HEK293 (cell line): ENCODE results near the gene SMIM12.

Source experiments
- CTCF ChIA-PET: fragments of 350-600 bp; formaldehyde crosslinking; extraction: SDS; loops from one replicate; lab custom pipeline; 2021; ENCODE audit warnings: antibody characterized with exemption; lab: Yijun Ruan, JAX
- POLR2A ChIA-PET: fragments of 300-600 bp; formaldehyde crosslinking; extraction: SDS; loops from one replicate; lab custom pipeline; 2020; ENCODE audit warnings: antibody characterized with exemption, inconsistent platforms; lab: Yijun Ruan, JAX
- H3K27ac ChIP-seq: fragments of 200-500 bp; sonication (Bioruptor generic); 2 replicates; pipeline ENCODE4 v1.5.1; 2014; ENCODE audit warnings: low read depth, low read length, control low read depth, inconsistent platforms; ENCODE audit errors: extremely low read depth
- H3K36me3 ChIP-seq, 2 experiments: fragments of 200-500 bp in 1 of 2; sonication (Bioruptor generic) in 1 of 2; 1 replicate in 1 of 2; 2 replicates in 1 of 2; pipeline ENCODE4 v1.5.1; 2014 to 2017; ENCODE audit warnings: inconsistent platforms in 2 of 2, low read length in 2 of 2; ENCODE audit not compliant: control insufficient read depth in 2 of 2, insufficient read depth in 1 of 2
- H3K4me1 ChIP-seq: fragments of 200-500 bp; sonication (Bioruptor generic); 2 replicates; pipeline ENCODE4 v1.5.1; 2014; ENCODE audit warnings: mild to moderate bottlenecking, low read length, inconsistent platforms; ENCODE audit not compliant: control insufficient read depth, insufficient read depth
- H3K4me3 ChIP-seq: 2 replicates; pipeline ENCODE4 v1.5.1; 2011; ENCODE audit warnings: low read depth, mild to moderate bottlenecking, control low read depth, low read length, moderate library complexity
- H3K9me3 ChIP-seq: fragments of 200-500 bp; sonication (Bioruptor generic); 2 replicates; pipeline ENCODE4 v1.5.1; 2014; ENCODE audit warnings: low read depth, low read length, inconsistent platforms; ENCODE audit not compliant: control insufficient read depth, insufficient read depth
- BCL11B ChIP-seq: fragments of 450-650 bp; formaldehyde crosslinking; IDR thresholded peaks from 2 replicates; pipeline ENCODE4 v1.5.1; 2016; ENCODE audit warnings: low read depth, missing biosample characterization, missing genetic modification characterization
- ELK4 ChIP-seq: IDR thresholded peaks from 2 replicates; pipeline ENCODE4 v1.6.1; 2011; ENCODE audit warnings: mild to moderate bottlenecking, low read depth, low read length, borderline replicate concordance
- KLF7 ChIP-seq: fragments of 450-650 bp; formaldehyde crosslinking; IDR thresholded peaks from 2 replicates; pipeline ENCODE4 v1.5.1; 2016; ENCODE audit warnings: missing biosample characterization, missing genetic modification characterization, borderline replicate concordance
- TCF7L2 ChIP-seq: IDR thresholded peaks from 2 replicates; pipeline ENCODE4 v1.6.1; 2011; ENCODE audit warnings: low read depth, mild to moderate bottlenecking, inconsistent platforms, low read length, moderate library complexity, borderline replicate concordance
- YY2 ChIP-seq: fragments of 450-650 bp; formaldehyde crosslinking; IDR thresholded peaks from 2 replicates; pipeline ENCODE4 v1.5.1; 2016; ENCODE audit warnings: missing biosample characterization, missing genetic modification characterization
- ZIC2 ChIP-seq: fragments of 450-650 bp; formaldehyde crosslinking; IDR thresholded peaks from 2 replicates; pipeline ENCODE4 v1.5.1; 2016; ENCODE audit warnings: missing biosample characterization, missing genetic modification characterization
- ZNF112 ChIP-seq: fragments of 450-650 bp; formaldehyde crosslinking; IDR thresholded peaks from 2 replicates; pipeline ENCODE4 v1.5.0; 2017; ENCODE audit warnings: missing biosample characterization, missing genetic modification characterization
- ZNF184 ChIP-seq: fragments of 450-650 bp; IDR thresholded peaks from 2 replicates; pipeline ENCODE4 v1.5.1; 2018; ENCODE audit warnings: missing biosample characterization, mild to moderate bottlenecking, missing genetic modification characterization
- ZNF211 ChIP-seq: fragments of 450-650 bp; formaldehyde crosslinking; IDR thresholded peaks from 2 replicates; pipeline ENCODE4 v1.5.1; 2016; ENCODE audit warnings: low read depth, missing biosample characterization, missing genetic modification characterization
- ZNF354C ChIP-seq: fragments of 450-650 bp; formaldehyde crosslinking; IDR thresholded peaks from 2 replicates; pipeline ENCODE4 v1.5.1; 2016; ENCODE audit warnings: missing biosample characterization, missing genetic modification characterization, low read depth, borderline replicate concordance
- ZNF404 ChIP-seq: fragments of 450-650 bp; formaldehyde crosslinking; IDR thresholded peaks from 2 replicates; pipeline ENCODE4 v1.5.1; 2017; ENCODE audit warnings: missing biosample characterization, missing genetic modification characterization
- ZNF433 ChIP-seq: fragments of 450-650 bp; formaldehyde crosslinking; IDR thresholded peaks from 2 replicates; pipeline ENCODE4 v1.5.1; 2016; ENCODE audit warnings: missing biosample characterization, missing genetic modification characterization, low read depth
- ZNF548 ChIP-seq: fragments of 450-650 bp; formaldehyde crosslinking; IDR thresholded peaks from 2 replicates; pipeline ENCODE4 v1.5.1; 2016; ENCODE audit warnings: missing biosample characterization, missing genetic modification characterization
- ZNF555 ChIP-seq: fragments of 450-650 bp; formaldehyde crosslinking; conservative IDR thresholded peaks from 2 replicates; pipeline ENCODE4 v1.5.1; 2017; ENCODE audit warnings: missing biosample characterization, mild to moderate bottlenecking, missing genetic modification characterization, inconsistent platforms
- ZNF560 ChIP-seq: fragments of 450-650 bp; formaldehyde crosslinking; IDR thresholded peaks from 2 replicates; pipeline ENCODE4 v1.5.1; 2017; ENCODE audit warnings: missing biosample characterization, missing genetic modification characterization, borderline replicate concordance
- ZNF623 ChIP-seq: fragments of 450-650 bp; formaldehyde crosslinking; IDR thresholded peaks from 2 replicates; pipeline ENCODE4 v1.5.1; 2016; ENCODE audit warnings: missing biosample characterization, missing genetic modification characterization
- ZNF645 ChIP-seq: fragments of 450-650 bp; formaldehyde crosslinking; IDR thresholded peaks from 2 replicates; pipeline ENCODE4; 2016; ENCODE audit warnings: missing biosample characterization, missing genetic modification characterization
- ZNF664 ChIP-seq: fragments of 450-650 bp; formaldehyde crosslinking; IDR thresholded peaks from 2 replicates; pipeline ENCODE4 v1.5.1; 2016; ENCODE audit warnings: missing biosample characterization, missing genetic modification characterization
- ZNF692 ChIP-seq: fragments of 450-650 bp; formaldehyde crosslinking; IDR thresholded peaks from 2 replicates; pipeline ENCODE4 v1.5.1; 2016; ENCODE audit warnings: missing biosample characterization, missing genetic modification characterization
- ZNF747 ChIP-seq: fragments of 450-650 bp; formaldehyde crosslinking; IDR thresholded peaks from 2 replicates; pipeline ENCODE4 v1.5.1; 2016; ENCODE audit warnings: missing biosample characterization, missing genetic modification characterization
- ZSCAN30 ChIP-seq: fragments of 450-650 bp; IDR thresholded peaks from 2 replicates; pipeline ENCODE4 v1.5.1; 2018; ENCODE audit warnings: missing biosample characterization, mild to moderate bottlenecking, missing genetic modification characterization, moderate library complexity

Gene SMIM12

GRCh38 chr1:34899471-34899870 is 39.9 kb upstream of the SMIM12 start:
- CTCF ChIA-PET = interaction anchor here (1.1 kb wide), 1 partner anchor 33 kb away, joined by 4 read pairs; no protein-coding TSS in a partner anchor
- TF ChIP-seq ZNF433 (tag by site-specific recombination) = no peak
- TF ChIP-seq ELK4 = no peak
- no peak for TF ChIP-seq ZIC2 (tag by site-specific recombination)
- TF ChIP-seq ZNF548 = no peak
- no peak for TF ChIP-seq KLF7 (tag by site-specific recombination)
- TF ChIP-seq ZNF560 (tag by site-specific recombination) = no peak
- TF ChIP-seq ZNF555 (tag by site-specific recombination) = no peak
- no peak for TF ChIP-seq BCL11B (tag by site-specific recombination)
- no peak for TF ChIP-seq ZNF112 (tag by site-specific recombination)
- TF ChIP-seq ZNF211 (tag by site-specific recombination) = no peak
- no peak for TF ChIP-seq ZNF692 (tag by site-specific recombination)
- H3K36me3 ChIP-seq = no peaks in the 10 kb centered on the region
- no peaks in the 10 kb centered on the region for H3K4me1 ChIP-seq
- H3K27ac ChIP-seq = no peak overlapping the region
- POLR2A ChIA-PET = no interaction called here
- H3K9me3 ChIP-seq = no peaks in the 10 kb centered on the region
- no peak overlapping the region for H3K4me3 ChIP-seq

GRCh38 chr1:34898330-34898761 is 38.8 kb upstream of the SMIM12 start:
- Histone ChIP-seq H3K9me3 (no peaks in the 10 kb centered on the region), H3K4me3 (no peak overlapping the region), H3K36me3 (no peaks in the 10 kb centered on the region), H3K4me1 (no peaks in the 10 kb centered on the region), H3K27ac (no peak overlapping the region)
- TF ChIP-seq TCF7L2 = no peak
- TF ChIP-seq YY2 = no peak
- no peak for TF ChIP-seq ZNF404 (tag by site-specific recombination)
- no peak for TF ChIP-seq ZNF747
- TF ChIP-seq ZNF354C (tag by site-specific recombination) = no peak
- no peak for TF ChIP-seq ZNF664 (tag by site-specific recombination)
- TF ChIP-seq ZNF555 (tag by site-specific recombination) = no peak
- TF ChIP-seq ZNF623 (tag by site-specific recombination) = no peak
- TF ChIP-seq ZNF184 (tag by site-specific recombination) = no peak
- no peak for TF ChIP-seq ZSCAN30 (tag by site-specific recombination)
- TF ChIP-seq ZNF645 = no peak
- POLR2A ChIA-PET = no interaction called here
- CTCF ChIA-PET = interaction anchor here (0.6 to 1.1 kb wide), 4 partner anchors 32 to 131 kb away, joined by 3 to 4 read pairs (median 3); no protein-coding TSS in a partner anchor
